VCaP (cell line): ENCODE measurements around the gene TERT.

ENCODE experiments used
- H3K27ac ChIP-seq: fragments of 450-650 bp; 2 replicates; pipeline ENCODE4 v1.5.1; 2017
- TF ChIP-seq, protein P1 (sequence below): fragments of 450-650 bp; conservative IDR thresholded peaks from 2 replicates; pipeline ENCODE4 v1.5.1; 2017; ENCODE audit warnings: mild to moderate bottlenecking, moderate library complexity

TERT gene

DNA sequence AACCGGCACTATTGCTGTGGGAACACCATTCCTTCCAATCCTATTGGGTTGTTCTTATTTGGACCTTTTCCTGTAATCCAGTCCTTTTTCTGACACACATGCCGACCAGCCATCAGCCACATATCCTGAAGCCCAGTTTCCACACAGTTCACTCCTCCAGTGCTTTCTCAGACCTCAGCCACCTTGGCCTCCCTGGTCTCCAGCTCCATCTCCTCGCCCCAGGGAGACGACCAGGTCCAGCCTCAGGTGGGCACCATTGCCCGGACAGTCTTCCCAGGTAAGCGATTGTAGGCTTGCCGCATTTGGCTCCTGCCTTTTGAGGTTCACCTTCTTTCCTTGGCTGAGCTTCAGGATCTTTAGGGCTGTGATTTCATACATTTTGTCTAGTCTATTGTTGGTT lies 15.2 kb upstream of the TERT start:
- TF ChIP-seq, protein P1, sequence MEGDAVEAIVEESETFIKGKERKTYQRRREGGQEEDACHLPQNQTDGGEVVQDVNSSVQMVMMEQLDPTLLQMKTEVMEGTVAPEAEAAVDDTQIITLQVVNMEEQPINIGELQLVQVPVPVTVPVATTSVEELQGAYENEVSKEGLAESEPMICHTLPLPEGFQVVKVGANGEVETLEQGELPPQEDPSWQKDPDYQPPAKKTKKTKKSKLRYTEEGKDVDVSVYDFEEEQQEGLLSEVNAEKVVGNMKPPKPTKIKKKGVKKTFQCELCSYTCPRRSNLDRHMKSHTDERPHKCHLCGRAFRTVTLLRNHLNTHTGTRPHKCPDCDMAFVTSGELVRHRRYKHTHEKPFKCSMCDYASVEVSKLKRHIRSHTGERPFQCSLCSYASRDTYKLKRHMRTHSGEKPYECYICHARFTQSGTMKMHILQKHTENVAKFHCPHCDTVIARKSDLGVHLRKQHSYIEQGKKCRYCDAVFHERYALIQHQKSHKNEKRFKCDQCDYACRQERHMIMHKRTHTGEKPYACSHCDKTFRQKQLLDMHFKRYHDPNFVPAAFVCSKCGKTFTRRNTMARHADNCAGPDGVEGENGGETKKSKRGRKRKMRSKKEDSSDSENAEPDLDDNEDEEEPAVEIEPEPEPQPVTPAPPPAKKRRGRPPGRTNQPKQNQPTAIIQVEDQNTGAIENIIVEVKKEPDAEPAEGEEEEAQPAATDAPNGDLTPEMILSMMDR: no peak
- H3K27ac ChIP-seq: no peak overlapping the region

DNA sequence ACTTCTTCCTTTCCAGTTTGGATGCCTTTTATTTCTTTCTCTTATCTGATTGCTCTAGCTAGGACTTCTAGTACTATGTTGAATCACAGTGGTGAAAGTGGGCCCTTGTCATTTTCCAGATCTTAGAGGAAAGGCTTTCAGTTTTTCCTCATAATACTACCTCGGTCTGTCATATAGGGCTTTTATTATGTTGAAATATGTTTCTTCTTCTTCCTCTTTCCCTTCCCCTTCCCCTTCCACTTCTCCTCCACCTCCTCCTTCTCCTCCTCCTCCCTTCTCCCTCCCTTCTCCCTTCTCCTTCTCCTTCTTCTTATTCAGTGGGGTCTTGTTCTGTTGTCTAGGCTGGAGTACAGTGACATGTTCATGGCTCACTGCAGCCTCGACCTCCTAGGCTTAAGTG lies 9.2 kb upstream of the TERT start:
- no peak overlapping the region for H3K27ac ChIP-seq
- TF ChIP-seq, protein P1: no peak

DNA sequence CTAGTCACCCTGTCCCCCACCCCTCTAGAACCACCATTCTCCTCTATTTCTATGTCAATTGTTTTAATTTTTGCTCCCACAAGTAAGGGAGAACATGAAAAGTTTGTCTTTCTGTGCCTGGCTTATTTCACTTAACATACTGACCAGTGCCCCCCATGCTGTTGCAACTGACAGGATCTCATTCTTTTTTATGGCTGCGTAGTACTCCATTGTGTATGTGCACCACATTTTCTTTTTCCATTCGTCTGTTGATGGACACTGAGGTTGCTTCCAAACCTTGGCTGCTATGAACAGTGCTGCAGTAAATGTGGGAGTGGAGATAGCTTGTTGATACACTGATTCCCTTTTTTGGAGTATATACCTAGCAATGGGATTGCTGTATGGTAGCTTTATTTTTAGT lies 7.4 kb upstream of the TERT start:
- TF ChIP-seq, protein P1: no peak
- H3K27ac ChIP-seq: no peak overlapping the region

DNA sequence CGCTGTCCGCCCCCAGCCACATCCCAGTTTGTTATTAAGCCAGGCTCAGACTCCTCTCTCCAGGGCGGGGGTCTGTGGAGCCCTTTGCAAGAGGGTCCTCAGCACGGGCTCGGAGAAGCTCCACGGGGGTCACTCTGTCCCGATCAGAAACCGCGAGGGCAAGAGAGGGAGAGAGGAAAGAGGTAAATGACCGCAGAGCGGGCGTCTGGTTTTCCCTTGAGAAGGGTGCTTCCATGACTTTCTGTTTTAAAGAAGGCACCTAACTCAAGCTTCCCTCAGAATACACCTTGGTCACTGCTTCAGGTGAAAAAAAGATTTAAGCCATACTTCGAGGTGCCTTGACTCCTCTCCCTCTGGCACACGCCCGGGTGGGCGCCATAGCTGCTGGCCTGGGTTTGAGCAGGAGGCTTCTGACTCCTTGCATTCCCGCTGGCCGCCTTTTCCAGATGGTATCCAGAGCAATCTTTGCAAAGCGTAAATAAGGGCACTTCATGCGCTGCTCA lies 5.8 kb upstream of the TERT start:
- TF ChIP-seq, protein P1: no peak
- H3K27ac ChIP-seq: no peak overlapping the region

DNA sequence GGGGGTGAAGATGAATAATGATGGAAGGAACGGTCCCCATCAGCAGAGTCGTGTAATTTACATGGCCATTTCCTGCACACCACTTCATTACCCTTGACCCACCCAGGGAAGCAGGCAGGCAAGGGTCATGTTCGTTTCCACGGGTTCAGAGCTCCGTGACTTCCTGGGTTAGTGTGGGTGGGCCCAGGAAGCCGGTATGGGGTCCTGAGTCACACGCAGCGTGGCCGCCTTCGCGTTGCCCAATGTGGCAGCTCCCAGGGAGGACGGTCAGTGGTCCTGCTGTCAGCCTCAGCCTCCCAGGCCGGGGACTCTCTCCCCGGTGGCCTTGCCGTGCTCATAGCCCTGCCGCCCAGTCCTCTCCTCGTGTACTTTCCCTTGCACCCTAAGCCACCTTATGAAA lies 5.1 kb upstream of the TERT start:
- no peak overlapping the region for H3K27ac ChIP-seq
- TF ChIP-seq, protein P1: no peak

DNA sequence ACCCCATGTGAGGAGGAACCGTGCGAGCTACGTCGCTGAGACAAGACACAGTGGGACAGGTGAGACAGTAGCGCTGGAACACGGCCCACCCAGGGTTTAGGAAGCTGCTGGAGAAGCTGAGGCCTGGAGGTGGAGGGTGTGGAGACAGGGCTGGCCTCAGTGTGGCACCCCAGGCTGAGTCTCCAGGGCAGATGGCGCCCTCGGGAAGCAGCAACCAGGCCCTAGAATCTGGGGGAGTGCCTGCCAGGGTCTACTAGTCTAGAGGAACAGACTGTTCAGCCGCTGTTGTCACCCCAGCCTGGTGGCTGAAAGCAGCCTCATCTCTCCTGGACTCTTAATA lies 4.6 kb upstream of the TERT start:
- no peak overlapping the region for H3K27ac ChIP-seq
- TF ChIP-seq, protein P1: no peak

DNA sequence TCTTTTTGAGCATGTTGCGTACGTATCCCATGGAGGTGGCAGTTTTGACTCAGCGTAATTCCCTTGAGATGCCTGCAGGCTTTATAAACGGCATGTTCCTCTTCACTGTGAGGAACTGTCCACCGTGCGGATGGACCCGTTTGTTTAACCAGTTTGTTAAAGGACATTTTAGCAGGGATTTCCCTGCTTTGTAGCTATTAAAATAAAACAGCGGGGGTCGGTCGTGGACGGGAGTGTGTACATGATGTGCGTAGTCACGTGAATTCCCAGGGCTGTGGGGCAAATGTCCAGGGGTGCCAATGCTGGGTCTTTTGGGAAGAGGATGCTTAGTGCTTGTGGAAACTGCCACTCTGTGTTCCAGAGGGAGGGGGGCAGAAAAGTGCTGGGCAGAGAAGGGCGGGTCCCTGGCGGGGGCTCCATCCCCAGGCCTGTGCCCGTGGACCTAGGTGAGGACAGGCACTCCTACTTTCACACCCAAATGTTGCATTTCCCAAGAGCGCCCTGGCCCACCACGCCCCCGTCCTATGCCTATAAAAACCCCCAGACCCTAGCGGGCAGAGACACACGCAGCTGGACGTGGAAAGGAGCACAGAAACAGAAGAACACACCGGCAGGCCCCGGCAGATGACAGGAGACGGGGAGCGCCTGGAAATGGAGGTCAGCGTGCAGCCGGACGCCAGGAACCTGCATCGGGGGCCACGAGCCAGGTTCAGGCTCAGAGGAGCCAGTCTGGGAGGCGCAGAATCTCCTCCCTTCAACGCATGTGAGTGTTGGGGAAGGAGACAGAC lies 4.0 kb upstream of the TERT start:
- no peak overlapping the region for H3K27ac ChIP-seq
- TF ChIP-seq, protein P1: no peak
